NCI-H1436 (cell line): ENCODE measurements around the gene ACSL3.
"Not testable (repeated sequence)": the region's sequence is repeated elsewhere in the genome, so short reads cannot be mapped to it uniquely, and the experiment has no call there.

ENCODE experiments used
- DNase-seq: peaks from one replicate; lab custom pipeline; 2025; lab: John Stamatoyannopoulos, UW

ACSL3 gene

GRCh38 chr2:222912117-222912516 lies 51.3 kb downstream of the ACSL3 start:
- DNase-seq = no peak

- no peak for DNase-seq
Observed at GRCh38 chr2:222912776-222913175, 51.9 kb downstream of the ACSL3 start.

- no peak for DNase-seq
Observed at GRCh38 chr2:222915092-222915957, 54.5 kb downstream of the ACSL3 start.

GRCh38 chr2:222916229-222917197 lies 55.7 kb downstream of the ACSL3 start:
- no peak for DNase-seq

GRCh38 chr2:222917212-222917611 lies 56.4 kb downstream of the ACSL3 start:
- not testable (repeated sequence) for DNase-seq

- no peak for DNase-seq
Observed at GRCh38 chr2:222919841-222920526, 59.1 kb downstream of the ACSL3 start.

GRCh38 chr2:222920657-222921186 lies 59.9 kb downstream of the ACSL3 start:
- no peak for DNase-seq

- peak; percentile 58 for DNase-seq
Observed at GRCh38 chr2:222922019-222922800, 61.4 kb downstream of the ACSL3 start.

GRCh38 chr2:222926915-222927314 lies 66.1 kb downstream of the ACSL3 start:
- DNase-seq = no peak

- no peak for DNase-seq
Observed at GRCh38 chr2:222927600-222927999, 66.8 kb downstream of the ACSL3 start.

- DNase-seq = no peak
Observed at GRCh38 chr2:222928335-222928734, 67.5 kb downstream of the ACSL3 start.

- no peak for DNase-seq
Observed at GRCh38 chr2:222930862-222931261, 70.0 kb downstream of the ACSL3 start.

GRCh38 chr2:222931659-222932058 lies 70.8 kb downstream of the ACSL3 start:
- DNase-seq = no peak

- no peak for DNase-seq
Observed at GRCh38 chr2:222933458-222933857, 72.6 kb downstream of the ACSL3 start.

- no peak for DNase-seq
Observed at GRCh38 chr2:222935688-222936298, 75.0 kb downstream of the ACSL3 start.

GRCh38 chr2:222936705-222937104 lies 75.9 kb downstream of the ACSL3 start:
- no peak for DNase-seq

- no peak for DNase-seq
Observed at GRCh38 chr2:222938327-222938726, 77.5 kb downstream of the ACSL3 start.

- DNase-seq = no peak
Observed at GRCh38 chr2:222939208-222939856, 78.5 kb downstream of the ACSL3 start.

- no peak for DNase-seq
Observed at GRCh38 chr2:222939979-222940378, 79.1 kb downstream of the ACSL3 start.

GRCh38 chr2:222941510-222942032 lies 80.7 kb downstream of the ACSL3 start:
- no peak for DNase-seq
